Fibroblast of skin of right biceps (primary cell): Measurements from ENCODE around the gene INHBE.
"Not testable (repeated sequence)": the region's sequence is repeated elsewhere in the genome, so short reads cannot be mapped to it uniquely, and the experiment has no call there.

Source experiments
- DNase-seq: peaks from one replicate; pipeline ENCODE4 v3.0.0-alpha.2; 2013

Gene INHBE

GRCh38 chr12:57441846-57442427 lies 13.2 kb upstream of the INHBE start:
- peak; percentile 18 for DNase-seq

DNA sequence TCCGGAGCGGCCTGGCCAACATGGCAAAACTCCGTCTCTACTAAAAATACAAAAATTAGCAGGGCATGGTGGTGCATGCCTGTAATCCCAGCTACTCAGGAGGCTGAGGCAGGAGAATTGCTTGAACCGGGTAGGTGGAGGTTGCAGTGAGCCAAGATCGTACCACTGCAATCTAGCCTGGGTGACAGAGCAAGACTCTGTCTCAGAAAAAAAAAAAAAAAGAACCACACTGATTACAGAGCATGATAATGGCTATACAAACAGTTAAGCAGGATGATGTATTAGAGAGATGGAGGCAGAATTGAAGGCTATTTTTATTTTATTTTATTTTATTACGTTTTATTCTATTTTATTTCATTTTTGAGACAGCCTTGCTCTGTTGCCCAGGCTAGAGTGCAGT lies 10.8 kb upstream of the INHBE start:
- not testable (repeated sequence) for DNase-seq

DNA sequence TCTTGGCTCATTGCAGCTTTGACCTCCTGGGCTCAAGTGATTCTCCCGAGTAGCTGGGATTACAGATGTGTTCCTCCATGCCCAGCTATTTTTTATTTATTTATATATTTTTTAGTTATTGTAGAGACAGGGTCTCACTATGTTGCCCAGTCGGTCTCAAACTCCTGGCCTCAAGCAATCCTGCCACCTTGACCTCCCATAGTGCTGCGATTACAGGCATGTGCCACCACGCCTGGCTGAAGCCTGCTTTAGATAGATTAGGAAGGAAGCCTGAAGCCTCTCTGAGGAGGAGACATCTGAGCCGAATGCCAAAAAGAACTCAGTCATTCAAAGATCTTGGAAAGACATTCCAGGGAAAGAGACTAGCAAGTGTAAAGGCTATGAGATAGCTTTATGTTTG lies 10.4 kb upstream of the INHBE start:
- no peak for DNase-seq

- DNase-seq, result no peak
These were observed 8.7 kb upstream of the INHBE start for GRCh38 chr12:57446292-57446960.

GRCh38 chr12:57448669-57449068 lies 6.4 kb upstream of the INHBE start:
- DNase-seq, result no peak

GRCh38 chr12:57449375-57449774 lies 5.7 kb upstream of the INHBE start:
- no peak for DNase-seq

DNA sequence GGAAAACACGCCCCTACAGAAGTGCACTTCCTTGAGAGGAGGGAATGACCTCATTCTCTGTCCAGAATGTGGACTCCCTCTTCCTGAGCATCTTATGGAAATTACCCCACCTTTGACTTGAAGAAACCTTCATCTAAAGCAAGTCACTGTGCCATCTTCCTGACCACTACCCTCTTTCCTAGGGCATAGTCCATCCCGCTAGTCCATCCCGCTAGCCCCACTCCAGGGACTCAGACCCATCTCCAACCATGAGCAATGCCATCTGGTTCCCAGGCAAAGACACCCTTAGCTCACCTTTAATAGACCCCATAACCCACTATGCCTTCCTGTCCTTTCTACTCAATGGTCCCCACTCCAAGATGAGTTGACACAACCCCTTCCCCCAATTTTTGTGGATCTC lies 5.0 kb upstream of the INHBE start:
- no peak for DNase-seq

- DNase-seq, result no peak
These were observed 3.8 kb upstream of the INHBE start for GRCh38 chr12:57451233-57451778.

- DNase-seq, result peak; percentile 97
These were observed 2.7 kb upstream of the INHBE start for GRCh38 chr12:57452181-57452936.

DNA sequence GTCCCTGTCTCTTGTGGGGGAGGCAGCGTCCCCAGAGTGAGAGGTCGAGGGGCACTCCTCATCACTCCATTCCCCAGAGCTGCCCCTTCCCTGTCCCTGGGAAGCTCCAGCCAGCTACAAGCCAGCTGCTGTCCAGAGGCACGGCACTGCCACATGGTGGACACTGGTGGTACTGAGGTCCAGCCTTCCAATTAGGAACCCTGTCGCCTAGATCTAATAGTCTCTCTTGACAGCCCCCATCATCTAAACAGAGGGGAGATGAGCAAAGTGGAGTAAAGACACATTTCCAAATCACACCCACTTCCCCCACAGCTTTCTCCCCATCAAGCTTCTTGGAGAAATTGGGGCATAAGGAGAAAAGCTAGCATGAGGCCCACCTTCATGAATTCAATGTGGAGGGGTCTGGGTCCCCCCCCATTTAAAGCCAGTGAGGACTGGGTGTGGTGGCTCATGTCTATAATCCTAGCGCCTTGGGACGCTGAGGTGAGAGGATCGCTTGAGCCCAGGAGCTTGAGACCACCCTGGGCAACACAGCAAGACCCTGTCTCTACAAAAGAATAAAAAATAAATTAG lies 2.1 kb upstream of the INHBE start:
- peak; percentile 83 for DNase-seq

DNA sequence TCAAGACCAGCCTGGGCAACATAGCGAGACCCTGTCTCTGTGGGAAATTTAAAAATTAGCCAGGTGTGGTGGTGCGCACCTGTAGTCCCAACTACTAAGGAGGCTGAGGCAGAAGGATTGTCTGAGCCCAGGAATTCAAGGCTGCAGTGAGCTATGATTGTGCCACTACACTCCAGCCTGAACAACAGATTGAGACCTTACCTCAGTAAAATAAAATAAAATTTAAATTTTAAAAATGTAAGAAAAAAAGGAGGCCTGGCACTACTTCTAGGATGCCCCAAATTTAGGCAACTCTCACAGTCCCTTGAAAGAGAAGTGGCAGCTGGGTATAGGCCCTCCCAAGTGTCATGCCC lies 918 bp upstream of the INHBE start:
- no peak for DNase-seq

DNA sequence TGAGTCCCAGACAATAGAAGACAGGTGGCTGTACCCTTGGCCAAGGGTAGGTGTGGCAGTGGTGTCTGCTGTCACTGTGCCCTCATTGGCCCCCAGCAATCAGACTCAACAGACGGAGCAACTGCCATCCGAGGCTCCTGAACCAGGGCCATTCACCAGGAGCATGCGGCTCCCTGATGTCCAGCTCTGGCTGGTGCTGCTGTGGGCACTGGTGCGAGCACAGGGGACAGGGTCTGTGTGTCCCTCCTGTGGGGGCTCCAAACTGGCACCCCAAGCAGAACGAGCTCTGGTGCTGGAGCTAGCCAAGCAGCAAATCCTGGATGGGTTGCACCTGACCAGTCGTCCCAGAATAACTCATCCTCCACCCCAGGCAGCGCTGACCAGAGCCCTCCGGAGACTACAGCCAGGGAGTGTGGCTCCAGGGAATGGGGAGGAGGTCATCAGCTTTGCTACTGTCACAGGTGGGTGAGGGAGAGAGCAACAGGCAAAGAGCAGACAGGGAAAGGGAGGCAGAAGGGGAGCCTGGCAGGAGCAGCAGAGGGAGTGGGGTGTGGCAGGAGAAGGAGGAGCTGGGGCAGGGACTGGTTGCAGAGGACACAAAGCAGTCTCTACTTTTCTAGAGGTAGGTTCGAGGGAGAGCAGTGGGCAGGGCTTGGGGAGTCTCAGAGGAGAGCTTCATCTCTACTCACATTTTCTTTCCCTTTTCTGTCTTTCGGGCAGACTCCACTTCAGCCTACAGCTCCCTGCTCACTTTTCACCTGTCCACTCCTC lies 452 bp downstream of the INHBE start:
- no peak for DNase-seq

GRCh38 chr12:57456145-57456700 lies 1.1 kb downstream of the INHBE start:
- DNase-seq, result peak; percentile 65

- DNase-seq, result no peak
These were observed 1.8 kb downstream of the INHBE start for GRCh38 chr12:57456737-57457490.

DNA sequence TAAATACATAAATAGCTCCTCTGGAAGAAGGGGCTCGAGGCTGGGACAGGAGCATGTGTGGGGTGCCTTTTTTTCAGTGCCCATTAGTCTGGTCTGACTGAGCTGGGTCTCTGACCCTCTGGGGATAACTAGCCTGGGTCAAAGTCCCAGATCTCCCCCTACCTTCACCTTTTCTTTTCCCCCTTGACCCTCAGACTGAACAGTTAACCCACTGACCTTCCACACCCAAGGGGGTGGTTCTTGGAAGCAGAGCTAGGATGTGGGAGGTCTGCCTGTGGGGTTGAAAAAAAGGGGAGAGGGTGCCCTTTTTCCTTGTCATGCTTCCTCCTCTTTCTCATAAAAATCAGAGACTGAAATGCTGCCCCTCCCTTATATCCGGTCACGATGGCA lies 3.6 kb downstream of the INHBE start:
- no peak for DNase-seq

GRCh38 chr12:57459055-57459749 lies 4.1 kb downstream of the INHBE start:
- peak; percentile 96 for DNase-seq

DNA sequence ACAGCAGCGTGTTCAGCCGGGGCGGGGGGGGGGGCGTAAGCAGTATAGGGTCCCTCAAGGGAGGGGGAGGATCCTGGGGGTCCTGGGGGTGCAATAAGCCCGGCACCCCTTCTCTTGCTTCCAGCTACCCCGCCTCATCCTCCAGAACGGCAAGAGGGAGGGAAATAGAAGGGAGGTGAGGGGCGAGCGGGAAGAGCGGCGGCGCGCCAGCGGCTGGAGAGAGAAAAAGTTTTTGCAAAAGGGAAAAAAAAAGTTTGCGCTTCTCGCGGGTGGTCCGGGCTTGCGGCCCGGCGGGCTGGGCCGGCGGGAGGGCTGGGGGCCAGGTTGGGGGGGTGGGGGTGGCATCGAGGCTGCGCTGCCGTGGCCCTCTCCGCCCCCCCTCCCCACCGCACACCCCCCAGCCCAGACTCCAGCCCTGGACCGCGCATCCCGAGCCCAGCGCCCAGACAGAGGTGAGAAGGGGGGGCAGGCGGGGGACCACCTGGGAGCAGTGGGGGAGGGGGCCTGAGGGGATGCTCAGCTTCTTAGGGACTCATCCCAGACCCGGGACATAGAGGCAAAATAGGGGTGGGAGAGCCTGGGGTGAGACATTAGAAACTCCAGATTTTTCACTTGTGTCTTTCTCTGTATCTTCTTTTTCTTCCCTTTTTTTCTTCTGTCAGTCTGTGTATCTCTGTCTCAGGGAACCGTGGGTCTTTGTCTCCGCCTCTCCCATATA lies 4.8 kb downstream of the INHBE start, which contains the start of gene GLI1:
TSS of gene GLI1 (plus strand) at position 36 of the 718 bp plus-strand sequence. CDS start 3,907 bp downstream, outside the sequence.
- DNase-seq, result peak; percentile 65

DNA sequence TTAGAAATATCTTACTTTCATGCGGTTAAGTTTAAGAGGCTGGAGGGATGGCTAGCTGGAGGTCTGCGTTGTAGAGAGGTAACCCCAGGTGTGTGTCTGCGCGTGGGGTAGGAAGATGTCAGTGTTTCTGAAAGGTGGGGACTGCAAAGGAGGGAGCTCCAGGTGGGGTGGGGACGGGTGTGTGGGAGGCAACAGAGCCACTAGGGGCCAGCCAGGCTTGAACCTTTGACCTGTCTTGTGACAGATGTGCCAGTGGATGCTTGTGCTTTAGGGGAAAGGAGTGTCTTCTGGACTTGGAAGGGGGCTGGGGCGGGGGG lies 5.3 kb downstream of the INHBE start:
- no peak for DNase-seq

DNA sequence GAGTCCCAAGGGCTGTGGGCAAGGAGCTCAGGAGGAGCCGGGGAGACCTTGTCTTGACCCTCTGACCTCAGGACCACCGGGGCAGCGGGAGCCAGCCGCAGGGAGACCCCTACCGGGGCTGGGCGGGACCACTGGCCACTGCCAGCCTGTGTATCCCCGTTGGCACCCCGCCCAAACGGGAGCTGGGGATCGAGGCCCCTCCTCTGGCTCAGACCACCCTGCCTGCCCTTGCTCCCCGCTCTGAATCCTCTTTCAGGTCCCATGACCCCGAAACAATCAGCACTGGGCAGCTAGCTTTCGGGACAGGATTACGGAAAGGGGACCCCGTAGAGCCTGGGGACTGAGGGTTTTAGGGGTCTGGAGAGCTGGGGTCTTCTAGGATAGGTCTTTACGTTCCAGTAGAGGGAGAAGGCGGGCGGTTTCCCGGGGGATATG lies 5.8 kb downstream of the INHBE start:
- DNase-seq, result no peak

DNA sequence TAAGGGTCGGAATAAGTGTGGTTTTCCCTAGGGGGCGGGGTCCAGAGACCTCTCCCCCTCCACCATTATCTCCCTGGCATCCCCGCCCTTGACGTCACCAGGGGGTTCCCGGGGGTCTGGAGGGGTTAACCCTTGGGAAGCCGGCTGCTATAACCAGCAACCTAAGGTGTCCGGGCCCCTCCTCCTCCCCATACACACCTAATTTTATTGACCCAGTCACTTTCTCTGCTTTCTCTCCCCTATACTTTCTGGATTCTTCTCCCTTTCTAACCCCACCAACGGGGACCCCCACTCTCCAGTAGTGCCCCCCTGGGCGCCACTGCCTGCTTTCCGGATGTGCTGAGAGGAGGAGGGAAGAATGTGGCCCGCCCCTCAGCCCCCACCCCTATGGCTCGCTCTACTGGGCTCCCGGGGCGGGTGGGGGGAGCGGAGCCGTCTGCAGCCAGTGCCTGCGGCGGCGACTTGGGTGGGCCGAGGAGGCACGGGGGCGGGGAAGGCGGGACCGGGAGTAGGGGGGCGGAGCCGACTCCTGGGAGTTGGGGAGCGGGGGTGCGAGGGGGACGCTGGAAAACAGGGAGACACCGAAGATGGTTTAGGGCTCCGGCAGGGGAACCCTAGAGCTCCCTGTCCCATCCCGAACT lies 6.3 kb downstream of the INHBE start:
- DNase-seq, result peak; percentile 88
